Nephron progenitor cell (in vitro differentiated cells): ENCODE results near the gene LEMD3.
A peak's percentile ranks its signal among the peaks of the same experiment; 100 is the strongest.

Experiments
- DNase-seq: peaks from one replicate; pipeline ENCODE4 v3.0.0; 2021
- H3K27ac Mint-ChIP-seq: 2 replicates; pipeline ENCODE4 v1.8.0; 2021; ENCODE audit warnings: mild to moderate bottlenecking, moderate library complexity, mixed read lengths
- H3K27me3 Mint-ChIP-seq: 2 replicates; pipeline ENCODE4 v1.8.0; 2021; ENCODE audit warnings: mild to moderate bottlenecking, low read depth, mixed read lengths; ENCODE audit not compliant: poor library complexity
- H3K36me3 Mint-ChIP-seq: 2 replicates; pipeline ENCODE4 v1.8.0; 2021; ENCODE audit warnings: low read depth, mixed read lengths
- H3K4me1 Mint-ChIP-seq: 2 replicates; pipeline ENCODE4 v1.8.0; 2021; ENCODE audit warnings: mixed read lengths
- H3K4me3 Mint-ChIP-seq: 2 replicates; pipeline ENCODE4 v1.8.0; 2021; ENCODE audit warnings: mild to moderate bottlenecking, moderate library complexity, mixed read lengths
- H3K9me3 Mint-ChIP-seq: 2 replicates; pipeline ENCODE4 v1.8.0; 2021; ENCODE audit warnings: mild to moderate bottlenecking, moderate library complexity, mixed read lengths
- CTCF ChIP-seq: fragments of 200-600 bp; sonication (generic); IDR thresholded peaks from 2 replicates; pipeline ENCODE4 v1.5.0; 2021; ENCODE audit warnings: antibody characterized with exemption

Gene LEMD3

GRCh38 chr12:65169320-65170208 is at the start of gene LEMD3:
TSS of gene LEMD3 (plus strand) at chr12:65169583. CDS start at chr12:65169597, 14 bp downstream.
- peak within 1 kb of the TSS; percentile 100 for H3K27ac Mint-ChIP-seq
- peak; percentile 86 for DNase-seq
- peaks cover 27% of the 10 kb centered on the region for H3K4me1 Mint-ChIP-seq
- no peaks in the 10 kb centered on the region for H3K9me3 Mint-ChIP-seq
- peaks cover 8% of the 10 kb centered on the region for H3K36me3 Mint-ChIP-seq
- peak within 1 kb of the TSS; percentile 99 for H3K4me3 Mint-ChIP-seq
- H3K27me3 Mint-ChIP-seq, result peaks cover 24% of the 10 kb centered on the region
- no peak for TF ChIP-seq CTCF

GRCh38 chr12:65121049-65121955 is 48.1 kb upstream of the LEMD3 start, which contains the start of gene WIF1:
TSS of gene WIF1 (minus strand) at chr12:65121305. CDS start at chr12:65121191, 114 bp downstream.
- Mint-ChIP-seq H3K36me3 (no peaks in the 10 kb centered on the region), H3K27ac (no peak within 1 kb of the TSS), H3K4me3 (peak within 1 kb of the TSS; percentile 73), H3K4me1 (peaks cover 6% of the 10 kb centered on the region), H3K9me3 (no peaks in the 10 kb centered on the region), H3K27me3 (peaks cover 60% of the 10 kb centered on the region)
- DNase-seq, result peak; percentile 63
- peak; percentile 58 for TF ChIP-seq CTCF

GRCh38 chr12:65121956-65122469 is 47.4 kb upstream of the LEMD3 start:
- peaks cover 6% of the 10 kb centered on the region for H3K4me1 Mint-ChIP-seq
- peak overlapping the region; percentile 65 for H3K4me3 Mint-ChIP-seq
- no peaks in the 10 kb centered on the region for H3K36me3 Mint-ChIP-seq
- no peak for DNase-seq
- H3K27ac Mint-ChIP-seq, result no peak overlapping the region
- no peak for TF ChIP-seq CTCF
- no peaks in the 10 kb centered on the region for H3K9me3 Mint-ChIP-seq
- peaks cover 54% of the 10 kb centered on the region for H3K27me3 Mint-ChIP-seq

- no peak overlapping the region for H3K27ac Mint-ChIP-seq
- peaks cover 6% of the 10 kb centered on the region for H3K4me1 Mint-ChIP-seq
- peak; percentile 6 for DNase-seq
- H3K36me3 Mint-ChIP-seq, result no peaks in the 10 kb centered on the region
- no peaks in the 10 kb centered on the region for H3K9me3 Mint-ChIP-seq
- H3K27me3 Mint-ChIP-seq, result peaks cover 51% of the 10 kb centered on the region
- no peak for TF ChIP-seq CTCF
- H3K4me3 Mint-ChIP-seq, result peak overlapping the region; percentile 13
These were observed 46.7 kb upstream of the LEMD3 start for GRCh38 chr12:65122703-65123102.

GRCh38 chr12:65123435-65124063 is 45.8 kb upstream of the LEMD3 start:
- Mint-ChIP-seq H3K36me3 (no peaks in the 10 kb centered on the region), H3K4me3 (no peak overlapping the region), H3K4me1 (peaks cover 6% of the 10 kb centered on the region), H3K9me3 (no peaks in the 10 kb centered on the region), H3K27me3 (peaks cover 48% of the 10 kb centered on the region), H3K27ac (no peak overlapping the region)
- peak; percentile 27 for DNase-seq
- TF ChIP-seq CTCF, result peak; percentile 67
